GM18505 (cell line): ENCODE measurements around the gene CYTIP.
"Not testable (repeated sequence)": the region's sequence is repeated elsewhere in the genome, so short reads cannot be mapped to it uniquely, and the experiment has no call there.

Source experiments
- ATAC-seq: cut with Tn5 transposase; IDR thresholded peaks from one replicate; pipeline ENCODE4 v1.9.1; 2021; ENCODE audit not compliant: unreplicated experiment
- POLR2A ChIP-seq: IDR thresholded peaks from 4 replicates; pipeline ENCODE4 v1.6.1; 2011; ENCODE audit warnings: borderline replicate concordance; ENCODE audit not compliant: insufficient read depth, insufficient read length; ENCODE audit errors: extremely low read depth

Gene CYTIP

DNA sequence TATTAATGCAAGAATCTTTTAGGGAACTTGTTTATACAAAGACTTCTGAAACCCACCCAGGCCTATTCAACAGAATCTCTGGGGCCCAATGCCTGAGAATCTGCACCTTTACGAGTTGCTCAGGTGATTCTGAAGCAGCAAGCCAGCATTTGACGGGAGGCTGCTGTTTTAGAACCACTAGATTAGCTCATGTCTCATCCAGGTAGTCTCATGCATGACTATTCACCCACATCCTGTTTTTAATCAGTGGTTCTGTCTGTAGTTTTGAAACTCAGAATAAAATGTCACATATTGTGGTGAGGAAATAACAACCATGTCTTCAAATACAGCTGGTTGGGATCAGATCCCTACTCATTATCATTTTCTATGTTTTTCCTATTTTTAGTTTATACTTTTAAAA, 39.5 kb downstream of the CYTIP start:
- ATAC-seq, result peak; percentile 99
- no peak for TF ChIP-seq POLR2A

DNA sequence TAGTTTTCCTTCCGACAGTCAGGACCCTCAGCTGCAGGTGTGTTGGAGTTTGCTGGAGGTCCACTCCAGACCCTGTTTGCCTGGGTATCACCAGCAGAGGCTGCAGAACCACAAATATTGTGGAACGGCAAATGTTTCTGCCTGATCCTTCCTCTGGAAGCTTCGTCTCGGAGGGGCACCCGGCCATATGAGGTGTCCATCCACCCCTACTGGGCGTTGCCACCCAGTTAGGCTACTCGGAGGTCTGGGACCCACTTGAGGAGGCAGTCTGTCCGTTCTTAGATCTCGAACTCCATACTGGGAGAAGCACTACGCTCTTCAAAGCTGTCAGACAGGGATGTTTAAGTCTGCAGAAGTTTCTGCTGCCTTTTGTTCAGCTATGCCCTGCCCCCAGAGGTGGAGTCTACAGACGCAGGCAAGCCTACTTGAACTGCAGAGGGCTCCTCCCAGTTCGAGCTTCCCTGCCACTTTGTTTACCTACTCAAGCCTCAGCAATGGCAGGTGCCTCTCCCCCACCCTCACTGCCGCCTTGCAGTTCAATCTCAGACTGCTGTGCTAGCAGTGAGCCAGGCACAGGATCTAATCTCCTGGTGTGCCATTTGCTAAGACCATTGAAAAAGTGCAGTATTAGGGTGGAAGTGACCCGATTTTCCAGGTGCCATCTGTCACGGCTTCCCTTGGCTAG, 40.9 kb downstream of the CYTIP start:
- not testable (repeated sequence) for ATAC-seq

DNA sequence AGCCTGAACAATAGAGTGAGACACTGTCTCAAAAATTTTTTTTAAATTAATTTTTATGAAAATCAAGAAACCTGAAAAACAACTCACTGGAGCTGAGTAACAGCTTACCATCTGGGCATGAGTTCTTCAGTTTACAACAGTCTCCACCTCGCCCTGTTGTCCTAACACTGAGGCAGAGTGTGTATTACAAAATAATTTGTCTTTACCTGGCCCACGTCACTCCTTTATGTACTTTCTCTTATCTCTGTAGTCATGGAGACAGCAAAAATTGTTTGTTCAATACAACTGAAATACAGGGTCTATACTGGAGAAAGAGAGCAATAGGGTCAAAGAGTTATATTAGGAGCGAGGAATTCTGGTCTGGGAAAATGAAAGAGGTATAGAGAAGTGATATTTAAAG, 48.1 kb downstream of the CYTIP start:
- ATAC-seq, result no peak
- no peak for TF ChIP-seq POLR2A

DNA sequence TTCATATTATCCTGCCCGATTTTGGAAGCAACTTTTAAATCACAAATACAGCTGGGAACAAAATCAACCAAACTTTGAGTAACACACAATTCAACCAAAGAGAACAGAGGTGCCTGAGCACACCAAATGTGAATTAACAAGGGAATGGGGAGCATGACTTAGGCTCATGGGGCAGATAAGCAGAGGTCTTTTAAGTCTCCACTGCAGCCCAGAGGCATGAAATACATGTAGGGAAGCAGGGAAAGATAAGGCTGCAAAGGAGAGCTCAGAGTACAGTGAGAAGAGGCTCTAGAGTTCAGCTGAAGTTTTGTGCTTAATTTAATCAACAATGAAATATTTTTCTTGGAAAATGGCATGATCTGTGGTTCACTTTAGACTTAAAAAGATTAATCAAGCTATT, 49.0 kb downstream of the CYTIP start:
- no peak for ATAC-seq
- TF ChIP-seq POLR2A, result no peak

DNA sequence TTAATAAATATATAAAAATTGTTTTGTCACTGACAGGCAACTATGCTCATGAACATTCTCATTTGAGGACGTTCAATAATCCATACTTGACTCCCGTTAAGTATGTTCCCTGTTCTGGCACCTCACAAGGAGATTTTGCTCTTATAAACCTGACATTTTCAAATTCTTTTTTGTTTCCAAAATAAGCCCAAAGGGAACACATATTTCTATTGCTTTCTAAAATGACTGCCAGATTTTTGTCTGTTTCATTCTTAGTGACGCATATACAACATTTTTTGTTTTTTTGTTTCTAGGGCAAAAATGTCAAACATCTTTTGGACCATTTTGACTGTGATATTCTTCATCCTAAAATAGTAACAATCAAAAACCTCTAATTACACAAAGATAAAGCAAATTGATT, 50.5 kb downstream of the CYTIP start:
- ATAC-seq, result no peak
- no peak for TF ChIP-seq POLR2A

DNA sequence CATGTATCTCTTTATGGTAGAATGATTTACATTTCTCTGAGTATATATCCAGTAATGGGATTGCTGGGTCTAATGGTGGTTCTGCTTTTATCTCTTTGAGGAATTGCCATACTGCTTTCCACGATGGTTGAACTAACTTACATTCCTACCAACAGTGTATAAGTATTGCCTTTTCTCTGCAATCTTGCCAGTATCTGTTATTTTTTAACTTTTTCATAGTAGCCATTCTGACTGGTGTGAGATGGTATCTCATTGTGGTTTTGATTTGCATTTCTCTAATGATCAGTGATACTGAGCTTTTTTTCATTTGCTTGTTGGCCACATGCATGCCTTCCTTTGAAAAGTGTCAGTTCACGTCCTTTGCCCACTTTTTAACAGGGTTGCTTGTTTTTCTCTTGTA, 55.1 kb downstream of the CYTIP start:
- no peak for ATAC-seq
- no peak for TF ChIP-seq POLR2A

DNA sequence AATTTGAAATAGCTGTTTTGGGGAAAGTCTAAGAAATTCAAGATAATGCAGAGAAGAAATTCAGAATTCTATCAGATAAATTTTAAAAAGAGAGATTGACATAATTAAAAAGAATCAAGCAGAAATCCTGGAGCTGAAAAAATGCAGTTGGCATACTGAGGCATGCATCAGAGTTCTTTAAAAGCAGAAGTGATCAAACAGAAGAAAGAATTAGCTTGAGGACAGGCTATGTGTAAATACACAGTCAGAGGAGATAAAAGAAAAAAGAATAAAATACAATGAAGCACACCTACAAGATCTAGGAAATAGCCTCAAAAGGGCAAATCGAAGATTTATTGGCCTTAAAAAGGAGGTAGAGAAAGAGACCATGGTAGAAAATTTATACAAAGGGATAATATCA, 57.1 kb downstream of the CYTIP start:
- TF ChIP-seq POLR2A, result no peak
- ATAC-seq, result no peak

DNA sequence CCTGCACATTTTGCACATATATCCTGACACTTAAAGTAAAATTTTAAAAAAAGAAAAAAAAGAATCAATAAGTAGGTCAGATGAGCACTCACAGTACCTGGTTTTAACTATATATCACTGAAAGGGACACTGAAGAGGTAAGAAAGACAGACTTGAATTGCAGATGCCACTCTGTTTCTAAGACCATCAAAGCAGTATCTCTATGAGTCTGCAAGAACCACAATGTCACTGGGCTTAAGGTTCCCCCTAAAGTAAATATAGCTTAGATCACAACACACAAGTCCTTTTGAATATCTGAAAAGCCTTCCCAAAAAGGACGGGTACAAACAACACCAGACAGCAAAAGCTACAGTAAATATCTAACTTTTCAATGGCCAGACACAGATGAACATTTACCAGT, 57.6 kb downstream of the CYTIP start:
- TF ChIP-seq POLR2A, result no peak

DNA sequence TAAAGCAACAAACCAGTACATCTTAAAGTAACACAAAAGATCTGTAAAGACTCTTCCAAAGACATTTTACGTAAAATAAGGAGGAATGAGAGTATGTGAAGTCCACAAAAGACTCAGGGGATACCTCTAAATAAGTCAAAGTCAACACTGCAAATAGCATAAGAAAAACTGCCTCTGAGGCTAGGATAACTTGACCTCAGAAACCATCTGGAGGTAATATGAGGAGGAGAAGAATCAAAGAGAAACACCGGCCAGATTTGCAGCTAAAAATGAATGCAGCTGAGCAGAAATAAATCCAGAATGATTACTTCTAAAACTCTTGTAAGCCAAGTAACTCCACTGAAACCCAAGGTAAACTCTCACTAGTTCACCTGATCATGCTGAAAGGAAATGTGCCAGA, 66.0 kb downstream of the CYTIP start:
- ATAC-seq, result no peak

More for the DNA sequence above, 57.6 kb downstream of the CYTIP start:
- no peak for ATAC-seq

DNA sequence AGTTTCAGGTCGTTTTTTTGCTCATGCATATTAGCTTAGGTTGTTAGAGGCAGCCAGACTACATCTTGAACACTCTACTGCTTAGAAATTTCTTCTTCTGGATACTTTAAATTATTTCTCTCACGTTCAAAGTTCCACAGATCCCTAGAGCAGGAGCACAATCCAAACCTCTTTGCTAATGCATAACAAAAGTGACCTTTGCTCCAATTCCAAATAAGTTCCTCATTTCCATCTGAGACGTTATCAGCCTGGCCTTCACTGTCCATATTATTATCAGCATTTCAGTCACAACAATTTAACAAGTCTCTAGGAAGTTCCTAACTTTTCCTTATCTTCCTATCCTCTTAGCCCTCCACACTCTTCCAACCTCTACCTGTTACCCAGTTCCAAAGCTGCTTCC, 67.8 kb downstream of the CYTIP start:
- no peak for ATAC-seq

More for the DNA sequence above, 66.0 kb downstream of the CYTIP start:
- no peak for TF ChIP-seq POLR2A

DNA sequence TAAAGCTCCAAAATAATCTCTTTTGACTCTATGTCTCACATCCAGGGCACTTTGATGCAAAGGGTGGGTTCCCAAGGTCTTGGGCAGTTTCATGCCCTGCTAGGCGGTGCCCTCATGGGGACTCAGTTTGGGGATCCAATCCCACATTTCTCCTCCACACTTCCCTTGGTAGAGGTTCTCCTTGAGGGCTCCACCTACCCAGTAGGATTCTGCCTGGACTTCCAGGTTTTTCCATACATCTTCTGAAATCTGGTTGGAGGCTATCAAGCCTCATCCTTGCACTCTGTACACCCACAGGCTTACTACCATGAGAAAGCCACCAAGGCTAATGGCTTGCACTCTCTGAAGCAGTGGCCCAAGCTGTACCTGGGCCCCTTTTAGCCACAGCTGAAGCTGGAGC, 68.5 kb downstream of the CYTIP start:
- no peak for TF ChIP-seq POLR2A
- no peak for ATAC-seq

More for the DNA sequence above, 67.8 kb downstream of the CYTIP start:
- no peak for TF ChIP-seq POLR2A

DNA sequence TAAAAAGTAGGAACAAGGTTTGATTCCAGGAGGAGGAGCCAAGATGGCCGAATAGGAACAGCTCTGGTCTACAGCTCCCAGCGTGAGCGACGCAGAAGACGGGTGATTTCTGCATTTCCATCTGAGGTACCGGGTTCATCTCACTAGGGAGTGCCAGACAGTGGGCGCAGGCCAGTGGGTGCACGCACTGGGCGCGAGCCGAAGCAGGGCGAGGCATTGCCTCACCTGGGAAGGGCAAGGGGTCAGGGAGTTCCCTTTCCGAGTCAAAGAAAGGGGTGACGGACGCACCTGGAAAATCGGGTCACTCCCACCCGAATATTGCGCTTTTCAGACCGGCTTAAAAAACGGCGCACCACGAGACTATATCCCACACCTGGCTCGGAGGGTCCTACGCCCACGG, 75.4 kb downstream of the CYTIP start:
- ATAC-seq, result not testable (repeated sequence)

DNA sequence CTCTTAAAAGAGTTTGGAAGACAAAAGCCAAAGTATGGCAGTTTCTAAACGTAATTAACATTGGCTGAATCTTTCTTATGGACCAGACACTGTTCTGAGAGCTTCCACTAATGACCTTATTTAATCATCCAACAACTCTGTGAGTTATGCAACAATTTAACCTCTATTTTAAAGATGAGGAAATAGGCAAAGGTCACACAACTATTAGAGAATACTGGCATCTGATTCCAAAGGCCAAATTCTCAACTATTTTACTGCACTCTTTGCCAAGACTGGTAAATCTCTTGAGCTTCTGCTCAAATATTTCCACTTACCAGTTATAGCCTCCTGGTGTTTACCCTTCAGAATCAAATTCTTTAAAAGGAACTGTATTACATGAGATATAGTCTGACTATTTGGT, 76.2 kb downstream of the CYTIP start:
- ATAC-seq, result no peak
- TF ChIP-seq POLR2A, result no peak
